Measurements from ENCODE around the gene KCP.
"Not testable (repeated sequence)": the region's sequence is repeated elsewhere in the genome, so short reads cannot be mapped to it uniquely, and the experiment has no call there.

The KCP gene

DNA sequence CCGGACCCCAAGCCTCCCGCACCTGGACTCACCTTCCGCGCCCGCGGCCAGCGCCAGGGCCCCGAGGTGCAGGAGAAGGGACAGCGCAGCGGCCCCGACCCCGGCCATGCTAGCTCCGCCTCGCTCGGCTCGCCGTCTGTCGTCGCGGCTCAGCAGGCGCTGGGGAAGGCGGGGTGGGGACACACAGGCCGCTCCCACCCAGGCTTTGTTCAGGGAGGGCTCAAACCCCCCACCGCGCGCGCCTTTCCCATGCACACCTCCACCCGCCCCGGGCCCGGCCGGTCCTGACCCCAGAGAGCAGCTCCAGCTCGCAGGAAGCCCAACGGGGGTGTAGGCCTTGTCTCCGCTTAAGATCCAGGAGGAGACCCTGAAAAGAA is at the start of gene KCP:
TSS of gene KCP (minus strand) at position 141 of the 377 bp plus-strand sequence. CDS start at position 108, 33 bp downstream.
- DNase-seq: no peak

DNA sequence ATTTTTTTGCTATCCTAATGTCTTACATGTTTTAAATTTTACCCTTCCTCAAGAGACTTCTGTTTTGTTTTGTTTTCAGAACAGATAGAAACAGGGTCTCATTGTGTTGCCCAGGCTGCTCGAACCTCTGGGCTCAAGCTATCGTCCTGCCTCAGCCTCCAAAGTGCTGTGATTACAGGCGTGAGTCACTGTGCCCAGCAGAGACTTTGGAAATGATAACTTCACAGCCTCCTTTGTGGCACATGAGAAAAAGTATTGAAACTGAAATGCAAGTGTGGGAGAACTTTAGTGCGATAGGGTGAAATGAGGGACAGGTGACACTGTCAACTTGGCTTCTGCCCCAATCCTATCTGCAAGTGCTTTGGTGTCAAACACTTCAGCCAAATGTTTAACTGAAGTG is 48.8 kb upstream of the KCP start:
- DNase-seq: no peak

DNA sequence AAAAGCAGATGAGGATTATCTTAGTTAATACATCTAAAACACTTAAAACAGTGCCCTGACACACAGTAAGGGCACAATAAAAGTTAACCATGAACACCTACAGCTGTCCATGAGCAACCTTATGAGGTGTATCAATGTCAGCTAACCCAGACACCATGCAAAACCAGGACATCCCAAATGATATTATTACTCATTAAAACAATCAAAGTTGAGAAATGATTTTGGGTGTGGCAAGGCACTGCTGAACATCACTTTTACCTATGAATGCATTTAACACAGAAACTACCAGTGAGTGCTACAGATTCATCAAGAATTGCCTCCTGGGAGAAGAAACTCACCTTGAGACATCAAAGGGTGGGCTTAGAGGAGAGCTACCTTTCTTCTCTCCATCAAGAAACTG is 45.5 kb upstream of the KCP start:
- no peak for DNase-seq

DNA sequence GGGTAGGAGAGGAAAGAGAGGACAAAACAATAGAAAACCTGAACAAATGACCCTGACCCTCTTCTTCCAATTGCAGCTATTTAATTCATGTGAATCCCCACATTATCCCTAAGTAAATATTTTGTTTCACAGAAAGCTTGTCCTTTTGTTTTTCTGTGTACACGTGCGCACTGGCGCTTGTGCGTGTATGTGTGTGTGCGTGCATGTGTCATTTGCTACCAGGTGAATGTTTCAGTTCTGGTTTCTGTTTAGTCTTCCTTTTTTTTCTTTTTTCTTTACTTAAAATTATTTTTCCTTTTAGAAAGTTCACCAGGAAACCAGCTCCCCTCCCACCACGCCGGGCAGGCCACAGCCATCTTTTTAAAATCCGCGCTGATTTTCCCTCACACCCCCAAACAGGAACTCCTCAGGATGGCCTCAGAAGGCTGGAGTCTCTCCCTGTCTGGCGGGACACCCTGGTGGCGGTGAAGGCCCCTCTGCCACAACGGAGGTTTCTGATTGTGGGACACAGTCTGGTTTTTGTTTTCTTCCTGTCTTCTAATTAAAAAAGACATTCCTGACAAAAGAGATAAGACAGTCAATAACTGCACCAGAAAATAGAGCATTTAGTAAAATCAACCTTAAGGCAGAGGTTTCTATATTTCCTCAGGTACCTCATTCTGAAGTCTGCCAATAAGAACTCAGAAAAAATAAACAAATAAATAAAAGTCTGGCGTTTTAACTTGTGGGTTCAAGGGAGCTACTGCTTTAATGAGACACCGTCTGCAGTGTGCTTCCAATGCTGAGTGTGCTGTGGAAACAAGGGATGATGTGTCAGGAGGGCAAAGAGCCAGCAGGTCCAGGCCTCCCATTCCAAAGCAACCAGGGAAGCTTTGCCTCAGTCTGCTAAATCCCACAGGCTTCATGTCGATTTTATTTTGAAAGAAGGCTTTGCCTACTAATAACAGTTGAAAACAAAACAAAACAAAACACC is 44.6 kb upstream of the KCP start:
- DNase-seq: no peak

DNA sequence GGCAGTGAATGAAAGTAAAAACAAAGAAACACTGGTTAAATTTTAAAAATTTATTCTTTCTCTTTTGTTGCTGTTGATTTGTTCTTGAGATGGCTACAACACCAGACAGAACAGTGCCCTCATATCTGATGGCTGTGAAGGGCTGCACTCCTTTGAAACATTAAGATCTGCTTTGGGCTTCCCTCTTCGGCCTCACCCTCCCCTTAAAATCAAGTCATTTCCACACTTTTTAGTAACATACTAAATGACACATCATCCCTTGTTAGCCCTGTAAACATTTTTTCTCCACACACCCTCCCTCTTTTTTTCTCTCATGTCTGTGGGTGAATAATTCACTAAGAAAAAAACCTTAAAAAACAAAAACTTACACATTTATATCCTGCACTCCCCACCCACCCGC is 43.6 kb upstream of the KCP start:
- DNase-seq: no peak

DNA sequence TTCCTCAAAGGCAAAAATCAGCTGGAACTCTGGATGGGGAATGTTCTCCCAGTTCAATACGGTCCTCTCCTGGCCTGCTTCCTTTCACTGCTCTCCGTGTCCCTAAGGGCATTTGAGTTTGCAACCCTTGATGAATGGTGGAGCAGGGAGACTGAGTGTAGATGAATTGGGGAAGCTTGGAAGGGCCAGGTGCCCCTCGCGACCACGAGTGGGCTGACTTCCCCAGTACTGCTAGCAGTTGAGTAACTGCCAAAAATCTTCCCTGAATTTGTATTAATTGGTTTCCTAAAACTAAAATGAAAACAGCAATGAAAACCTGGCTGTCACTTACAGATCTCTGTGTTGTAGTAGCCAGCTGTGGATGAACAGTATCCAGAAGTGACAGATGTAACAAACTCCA is 40.8 kb upstream of the KCP start:
- DNase-seq: no peak

DNA sequence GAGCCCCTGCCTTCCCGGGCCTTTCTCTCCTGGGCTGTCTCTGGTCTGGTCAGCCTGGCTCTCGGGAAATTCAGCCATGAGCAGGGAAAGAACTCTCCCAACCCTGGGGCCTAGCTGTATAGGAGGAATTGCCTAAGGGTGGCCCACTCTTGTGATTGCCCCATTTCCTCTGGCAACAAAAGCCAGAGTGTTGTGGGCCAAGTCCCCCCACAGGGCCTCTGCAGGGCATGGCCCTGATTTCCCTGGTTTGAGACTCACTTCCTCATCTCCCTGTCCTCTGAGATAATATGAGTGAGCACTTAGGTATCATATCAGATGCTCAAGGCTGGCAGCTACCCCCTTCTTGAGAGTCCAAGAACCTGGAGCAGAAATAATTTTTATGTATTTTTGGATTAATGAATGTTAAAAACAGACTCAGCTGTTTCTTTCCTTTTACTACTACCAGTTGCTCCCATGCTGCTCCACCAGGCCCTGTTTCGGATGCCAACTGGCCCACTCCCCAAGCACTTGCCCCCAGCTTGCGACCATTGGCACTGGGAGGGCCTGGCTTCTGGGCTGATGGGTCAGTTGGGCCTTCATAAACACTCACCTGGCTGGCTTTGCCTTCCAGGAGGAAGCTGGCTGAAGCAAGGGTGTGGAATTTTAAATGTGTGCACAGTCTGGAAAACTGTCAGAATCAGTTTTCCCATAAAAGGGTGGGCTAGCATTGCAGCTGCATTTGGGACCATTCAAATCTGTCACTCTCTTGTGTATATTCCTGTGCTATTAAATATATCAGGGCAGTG is 38.7 kb upstream of the KCP start:
- DNase-seq: no peak

DNA sequence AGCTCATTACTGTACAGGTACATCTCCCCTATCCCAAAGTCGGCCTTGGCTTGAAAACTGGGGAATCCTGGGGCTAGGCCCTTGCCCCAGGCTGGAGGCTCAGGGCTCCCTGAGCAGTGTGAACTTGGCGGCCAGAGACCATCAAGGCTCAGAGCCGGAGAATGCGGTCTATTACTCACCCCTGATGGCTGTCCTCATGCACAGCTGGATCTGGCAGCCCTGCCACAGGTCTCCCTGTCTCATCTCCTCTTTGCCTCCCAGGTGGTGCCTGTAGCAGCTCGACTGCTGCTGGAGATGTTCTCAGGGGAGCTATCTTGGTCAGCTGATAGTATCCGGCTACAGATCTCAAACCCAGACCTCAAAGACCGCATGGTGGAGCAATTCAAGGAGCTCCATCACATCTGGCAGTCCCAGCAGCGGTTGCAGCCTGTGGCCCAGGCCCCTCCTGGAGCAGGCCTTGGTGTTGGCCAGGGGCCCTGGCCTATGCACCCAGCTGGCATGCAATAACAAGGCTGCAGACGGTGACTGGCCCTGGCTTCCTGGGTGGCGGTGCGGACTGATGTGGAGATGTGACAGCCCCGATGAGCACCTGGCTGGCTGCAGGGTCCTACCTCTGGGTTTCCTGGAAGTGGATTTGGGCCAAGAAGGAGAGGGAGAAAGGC is 37.9 kb upstream of the KCP start:
- no peak for DNase-seq

DNA sequence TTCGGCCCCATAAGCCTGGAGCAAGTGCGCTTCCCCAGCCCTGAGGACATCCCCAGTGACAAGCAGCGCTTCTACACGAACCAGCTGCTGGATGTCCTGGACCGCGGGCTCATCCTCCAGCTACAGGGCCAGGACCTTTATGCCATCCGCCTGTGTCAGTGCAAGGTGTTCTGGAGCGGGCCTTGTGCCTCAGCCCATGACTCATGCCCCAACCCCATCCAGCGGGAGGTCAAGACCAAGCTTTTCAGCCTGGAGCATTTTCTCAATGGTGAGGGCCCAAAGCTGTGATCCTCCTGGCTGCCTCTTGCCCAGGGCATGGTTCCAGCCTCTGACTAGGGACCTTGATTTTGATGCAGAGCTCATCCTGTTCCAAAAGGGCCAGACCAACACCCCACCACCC is 37.3 kb upstream of the KCP start:
- DNase-seq: no peak

DNA sequence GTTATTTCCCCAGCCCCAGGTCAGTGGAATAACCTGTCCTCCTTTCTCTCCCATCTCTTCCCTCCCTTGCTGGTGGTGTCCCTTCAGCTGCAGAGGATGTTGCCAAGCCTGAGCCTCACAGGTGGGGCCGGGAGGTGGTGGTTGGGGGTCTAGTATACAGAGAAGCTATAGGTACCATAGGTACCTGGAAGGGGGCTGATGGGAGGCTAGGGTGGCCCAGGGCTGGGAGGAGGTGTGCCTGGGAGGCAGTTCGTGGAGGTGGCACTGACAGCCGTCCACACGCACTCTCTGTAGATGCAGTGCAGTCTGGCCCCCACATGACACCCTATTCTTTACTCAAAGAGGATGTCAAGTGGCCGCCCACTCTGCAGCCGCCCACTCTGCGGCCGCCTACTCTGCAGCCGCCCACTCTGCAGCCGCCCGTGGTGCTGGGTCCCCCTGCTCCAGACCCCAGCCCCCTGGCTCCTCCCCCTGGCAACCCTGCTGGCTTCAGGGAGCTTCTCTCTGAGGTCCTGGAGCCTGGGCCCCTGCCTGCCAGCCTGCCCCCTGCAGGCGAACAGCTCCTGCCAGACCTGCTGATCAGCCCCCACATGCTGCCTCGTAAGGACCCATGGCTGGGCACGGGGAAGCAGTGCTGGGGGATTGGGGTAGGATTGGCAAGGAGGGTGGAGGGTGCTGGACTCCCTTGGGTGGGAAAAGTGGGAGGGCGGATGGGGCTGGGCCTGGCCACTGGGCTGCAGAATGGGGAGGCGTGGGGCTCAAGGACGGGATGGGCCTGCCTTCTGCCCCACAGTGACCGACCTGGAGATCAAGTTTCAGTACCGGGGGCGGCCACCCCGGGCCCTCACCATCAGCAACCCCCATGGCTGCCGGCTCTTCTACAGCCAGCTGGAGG is 36.7 kb upstream of the KCP start:
- DNase-seq: no peak

DNA sequence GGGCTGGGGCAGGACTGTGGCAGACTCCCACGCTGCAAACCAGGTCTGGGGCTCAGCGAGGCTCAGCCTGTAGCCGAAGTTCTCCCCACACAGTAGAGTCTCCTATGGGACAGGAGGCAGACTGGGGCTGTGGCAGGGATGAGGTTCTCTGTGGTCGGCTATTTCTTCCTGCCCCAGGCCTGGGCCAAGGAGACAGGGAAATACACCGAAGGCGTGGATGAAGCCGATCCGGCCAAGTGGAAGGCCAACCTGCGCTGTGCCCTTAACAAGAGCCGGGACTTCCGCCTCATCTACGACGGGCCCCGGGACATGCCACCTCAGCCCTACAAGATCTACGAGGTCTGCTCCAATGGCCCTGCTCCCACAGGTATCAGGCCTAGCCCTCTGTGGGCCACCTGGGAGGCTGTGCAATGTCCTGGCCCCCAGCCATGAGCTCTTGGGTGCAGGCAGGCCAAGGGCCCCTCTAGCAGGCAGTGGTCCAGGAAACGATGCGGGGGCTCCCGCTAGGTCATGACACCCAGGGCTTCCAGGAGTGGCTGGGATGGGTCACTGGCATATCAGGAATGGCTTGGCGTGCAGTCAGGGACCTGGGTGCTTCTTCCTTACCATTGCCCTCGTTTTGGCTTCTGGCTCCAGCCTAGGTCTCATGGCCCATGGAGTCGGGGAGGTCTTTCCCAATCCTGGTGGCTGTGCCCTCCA is 35.3 kb upstream of the KCP start:
- no peak for DNase-seq

DNA sequence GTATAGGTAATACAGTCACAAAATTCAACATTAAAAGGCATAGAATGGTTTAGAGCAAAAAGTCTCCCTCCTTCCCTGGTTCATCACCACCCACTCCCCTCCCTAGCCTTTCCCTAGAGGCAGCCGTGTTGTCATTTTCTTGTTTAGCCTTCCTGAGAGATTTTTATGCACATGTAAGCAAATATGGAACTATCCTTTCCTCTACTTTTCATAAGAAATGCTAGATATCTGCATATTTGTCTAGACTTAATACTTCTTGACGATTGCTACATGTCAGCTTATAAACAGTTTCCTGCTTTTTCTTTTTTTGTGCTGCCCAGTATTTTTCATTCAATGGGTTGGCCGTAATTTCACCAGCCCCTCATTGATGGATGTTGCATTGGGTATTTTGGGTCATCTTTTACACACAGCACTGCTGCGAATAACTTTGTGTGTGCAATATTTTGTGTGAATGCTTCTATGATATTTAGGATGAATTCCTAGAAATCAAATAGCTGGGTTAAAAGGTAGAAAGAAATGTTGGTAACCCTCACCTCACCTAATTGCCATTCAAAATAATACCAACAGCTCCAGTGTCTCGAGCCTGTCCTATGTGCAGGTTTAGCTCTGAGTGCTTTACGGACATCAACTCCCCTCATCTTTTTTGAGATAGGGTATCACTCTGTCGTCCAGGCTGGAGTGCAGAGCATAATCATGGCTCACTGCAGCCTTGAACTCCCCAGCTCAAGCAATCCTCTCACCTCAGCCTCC is 34.2 kb upstream of the KCP start:
- DNase-seq: no peak

DNA sequence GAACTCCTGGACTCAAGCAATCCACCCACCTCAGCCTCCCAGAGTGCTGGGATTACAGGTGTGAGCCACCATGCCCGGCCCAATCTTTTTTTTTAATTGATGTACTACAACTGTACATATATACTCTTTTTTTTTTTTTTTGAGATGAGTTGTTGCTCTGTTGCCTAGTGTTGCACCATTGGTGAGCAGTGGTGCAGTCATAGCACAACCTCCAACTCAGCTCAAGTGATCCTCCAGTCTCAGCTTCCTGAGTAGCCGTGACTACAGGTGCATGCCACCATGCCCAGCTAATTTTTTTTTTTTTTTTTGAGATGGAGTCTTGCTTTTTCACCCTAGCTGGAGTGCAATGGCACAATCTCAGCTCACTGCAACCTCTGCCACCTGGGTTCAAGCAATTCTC is 32.7 kb upstream of the KCP start:
- DNase-seq: not testable (repeated sequence)

DNA sequence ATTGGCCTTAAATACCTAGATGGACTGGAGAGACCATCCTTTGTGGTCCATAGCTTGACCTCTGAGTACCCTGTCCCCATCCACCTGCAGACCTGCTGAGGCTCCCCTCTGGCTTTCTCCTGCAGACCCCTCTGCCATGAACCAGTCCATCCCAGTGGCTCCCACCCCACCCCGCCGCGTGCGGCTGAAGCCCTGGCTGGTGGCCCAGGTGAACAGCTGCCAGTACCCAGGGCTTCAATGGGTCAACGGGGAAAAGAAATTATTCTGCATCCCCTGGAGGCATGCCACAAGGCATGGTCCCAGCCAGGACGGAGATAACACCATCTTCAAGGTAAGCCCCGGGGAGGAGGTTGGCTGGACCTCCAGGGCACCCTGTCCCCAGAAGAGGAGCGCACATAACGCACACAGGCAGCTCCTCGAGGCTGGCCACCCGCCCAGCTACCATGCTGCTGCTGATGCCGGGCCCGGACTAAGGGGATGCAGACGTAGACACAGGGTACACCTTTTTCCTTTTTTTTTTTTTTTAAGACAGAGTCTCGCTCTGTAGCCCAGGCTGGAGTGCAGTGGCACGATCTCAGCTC is 31.5 kb upstream of the KCP start:
- no peak for DNase-seq

DNA sequence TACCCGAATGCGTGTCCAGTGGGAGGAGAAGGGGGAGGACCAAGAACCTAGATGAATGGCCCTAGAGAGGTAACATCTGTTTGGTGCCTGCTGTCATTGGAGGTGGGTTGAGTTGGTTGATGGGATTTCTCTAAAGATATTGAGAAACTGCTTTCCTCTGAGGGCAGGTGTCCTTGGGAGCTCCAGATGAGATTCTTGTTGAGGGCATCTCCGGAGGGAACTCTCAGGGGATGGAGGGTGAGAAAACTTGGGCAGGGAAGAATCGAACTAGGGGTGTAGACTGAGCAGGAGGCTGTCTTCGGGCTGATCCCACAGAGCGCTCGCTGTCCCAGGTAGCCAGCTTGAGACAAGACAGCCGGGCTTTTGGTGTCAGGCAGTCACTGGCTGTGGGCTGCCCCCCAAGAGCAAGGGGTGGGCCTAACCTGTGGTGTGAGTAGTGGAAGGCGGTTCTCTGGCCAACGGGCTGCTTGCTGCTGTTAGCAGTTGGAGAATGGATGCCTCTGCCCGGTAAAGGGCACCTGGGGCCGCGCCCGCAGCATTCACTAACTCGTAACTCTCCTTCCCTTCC is 30.9 kb upstream of the KCP start:
- no peak for DNase-seq

DNA sequence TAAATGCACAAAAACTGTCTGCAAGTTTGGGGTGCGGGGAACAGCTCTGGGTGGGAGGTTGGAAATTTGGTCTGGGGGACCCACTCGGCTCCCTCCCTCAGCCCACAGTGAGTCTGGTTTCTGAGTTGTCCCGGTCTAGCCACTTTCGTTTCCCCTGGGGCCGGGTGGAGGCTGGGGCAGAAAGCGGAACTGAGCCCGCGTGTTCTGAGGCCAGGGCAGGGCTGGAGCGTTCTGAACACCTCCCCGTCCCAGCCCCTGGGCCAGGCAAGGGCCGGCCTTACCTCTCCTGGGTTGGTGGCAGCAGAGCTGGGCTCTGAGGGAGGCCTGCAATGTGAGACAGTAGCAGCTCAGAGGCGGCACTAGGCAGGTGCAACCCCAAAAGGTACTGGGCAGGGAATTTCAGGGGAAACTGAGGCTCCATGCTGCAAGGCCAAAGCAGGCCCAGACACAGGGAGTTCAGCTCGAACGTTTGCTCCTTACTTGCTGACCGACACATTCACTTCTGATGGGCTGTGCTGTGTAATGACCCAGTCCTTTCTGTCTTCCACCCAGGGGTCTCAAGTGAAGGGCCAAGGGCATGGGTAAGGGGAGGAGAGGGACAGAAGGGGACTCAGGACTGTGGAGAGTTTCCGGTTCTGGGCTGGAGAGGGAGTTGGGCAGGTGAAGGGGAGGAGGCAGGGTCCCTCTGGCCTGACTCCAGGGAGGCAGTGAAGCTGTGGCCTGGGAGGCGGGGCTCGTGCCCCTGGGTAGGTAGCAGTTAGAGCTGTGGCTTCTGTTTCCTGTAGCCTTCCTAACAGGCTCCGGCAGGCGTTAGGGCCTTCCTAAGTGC is 30.2 kb upstream of the KCP start:
- DNase-seq: no peak

DNA sequence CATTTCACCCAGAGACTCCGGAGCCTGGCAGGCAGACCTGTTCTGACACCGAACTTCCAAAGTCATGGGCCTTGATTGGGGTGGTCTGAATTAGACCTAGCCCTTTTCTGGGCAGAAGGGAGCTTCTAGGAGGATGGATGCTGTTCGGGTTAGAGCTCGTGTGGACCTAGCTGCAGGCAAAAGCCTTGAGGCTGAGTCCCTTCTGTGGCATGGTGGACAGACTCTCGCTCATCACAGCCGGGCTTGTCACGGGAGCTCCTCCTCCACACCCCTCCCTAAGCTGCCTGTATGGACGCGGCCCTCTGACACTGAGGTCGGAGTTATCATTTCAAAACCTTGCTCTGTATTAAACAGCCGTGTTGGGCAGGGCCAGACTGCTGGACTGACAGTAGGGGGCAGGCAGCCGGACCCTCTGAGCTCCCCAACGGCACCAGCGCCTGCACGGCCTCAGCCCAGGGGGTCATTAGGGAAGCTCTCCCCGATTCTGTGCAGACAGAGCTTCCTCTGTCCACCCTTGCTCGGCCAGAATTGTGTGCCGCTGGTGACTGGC is 29.4 kb upstream of the KCP start:
- DNase-seq: no peak

DNA sequence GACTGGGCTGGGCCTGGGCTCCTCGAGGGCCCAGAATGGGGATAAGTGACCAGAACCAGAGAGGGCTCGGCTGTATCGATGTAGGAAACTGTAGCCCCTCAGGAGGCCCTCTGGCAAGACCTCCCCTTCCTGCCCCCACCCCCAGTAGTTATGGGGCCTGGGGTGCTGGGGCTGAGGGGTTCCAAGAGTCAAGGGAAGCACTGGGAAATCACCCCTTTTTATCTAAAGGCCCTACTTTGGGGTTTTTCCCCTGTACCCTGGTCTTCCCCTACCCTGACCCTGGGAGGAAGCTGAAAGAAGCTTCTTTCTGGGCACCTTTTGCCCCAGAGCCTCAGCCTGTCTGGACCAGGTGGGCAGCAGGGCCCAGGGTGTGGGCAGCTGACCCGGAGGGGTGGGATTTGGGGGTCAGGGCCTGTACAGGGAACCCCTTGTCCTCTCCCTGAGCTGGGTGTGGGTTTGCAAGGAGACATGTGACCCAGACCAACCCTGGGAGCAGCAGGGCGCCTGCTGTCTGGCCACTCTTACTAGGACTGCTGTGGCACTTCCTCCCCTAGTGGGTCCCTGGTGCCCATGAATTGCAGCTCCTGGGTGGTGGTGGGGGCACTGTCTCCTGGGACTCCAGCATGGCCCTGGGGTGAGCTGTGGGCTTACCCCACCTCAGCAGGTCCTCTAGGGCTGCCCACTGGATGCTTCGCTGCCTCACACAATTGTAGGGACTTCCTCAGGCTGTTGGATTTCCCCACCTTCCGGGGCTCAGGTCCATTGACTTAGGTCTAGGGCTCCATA is 28.8 kb upstream of the KCP start:
- DNase-seq: no peak

All from activated CD4-positive, alpha-beta T cell treated with anti-CD3 and anti-CD28 coated beads, Interleukin-2, amount 50 U/mL, for 4 hours (primary cell).